ENCODE data around the gene TNFRSF25.
A peak's percentile ranks its signal among the peaks of the same experiment; 100 is the strongest.

Gene TNFRSF25, protein sequence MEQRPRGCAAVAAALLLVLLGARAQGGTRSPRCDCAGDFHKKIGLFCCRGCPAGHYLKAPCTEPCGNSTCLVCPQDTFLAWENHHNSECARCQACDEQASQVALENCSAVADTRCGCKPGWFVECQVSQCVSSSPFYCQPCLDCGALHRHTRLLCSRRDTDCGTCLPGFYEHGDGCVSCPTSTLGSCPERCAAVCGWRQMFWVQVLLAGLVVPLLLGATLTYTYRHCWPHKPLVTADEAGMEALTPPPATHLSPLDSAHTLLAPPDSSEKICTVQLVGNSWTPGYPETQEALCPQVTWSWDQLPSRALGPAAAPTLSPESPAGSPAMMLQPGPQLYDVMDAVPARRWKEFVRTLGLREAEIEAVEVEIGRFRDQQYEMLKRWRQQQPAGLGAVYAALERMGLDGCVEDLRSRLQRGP

GRCh38 chr1:6466023-6466422 lies at the start of gene TNFRSF25:
Gene TNFRSF25 (minus strand): TSS chr1:6466173. CDS start chr1:6466107, 66 bp downstream.
- DNase-seq (ENCODE audit: low spot score) = no peak

DNA sequence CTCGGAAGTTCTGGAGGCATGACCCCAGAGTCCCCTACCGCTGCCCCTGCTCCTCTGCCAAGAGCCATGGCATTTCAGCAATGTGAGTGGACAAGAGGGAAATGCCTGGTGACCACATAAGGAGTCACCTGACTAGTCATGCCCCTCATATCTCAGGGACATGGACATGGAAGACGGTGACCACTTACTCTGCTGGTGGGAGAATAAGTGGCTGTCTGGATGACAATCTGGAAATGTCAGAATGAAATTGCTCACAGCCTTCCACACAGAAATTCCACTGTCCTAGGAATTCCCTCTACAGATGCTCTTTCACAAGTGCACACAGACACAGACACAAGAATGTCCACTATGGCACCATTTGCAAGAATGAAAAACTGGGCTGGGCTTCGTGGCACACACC lies 49.8 kb upstream of the TNFRSF25 start:
- peak; percentile 52 for DNase-seq (ENCODE audit: low spot score)

- peak; percentile 30 for DNase-seq (ENCODE audit: low spot score)
Observed at GRCh38 chr1:6513320-6513801, 47.4 kb upstream of the TNFRSF25 start.

DNA sequence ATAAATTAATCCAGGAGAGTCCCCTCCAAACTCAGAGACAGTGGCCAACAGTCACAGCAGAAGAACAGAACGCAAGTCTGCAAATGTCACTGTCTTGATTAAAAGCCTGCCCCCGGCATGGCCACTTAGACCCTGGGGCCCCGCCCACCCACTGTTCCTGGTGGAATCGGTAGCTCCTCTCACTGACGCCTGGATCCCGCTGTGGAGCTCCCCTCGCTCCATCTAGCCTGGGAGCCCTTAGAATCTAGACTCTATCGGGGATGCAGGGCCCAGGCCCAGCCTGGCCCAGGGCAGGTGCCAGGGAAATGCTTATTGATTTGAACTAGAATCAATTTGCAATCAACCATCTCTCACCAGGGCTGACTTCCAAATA lies 46.9 kb upstream of the TNFRSF25 start:
- DNase-seq (ENCODE audit: low spot score) = no peak

DNA sequence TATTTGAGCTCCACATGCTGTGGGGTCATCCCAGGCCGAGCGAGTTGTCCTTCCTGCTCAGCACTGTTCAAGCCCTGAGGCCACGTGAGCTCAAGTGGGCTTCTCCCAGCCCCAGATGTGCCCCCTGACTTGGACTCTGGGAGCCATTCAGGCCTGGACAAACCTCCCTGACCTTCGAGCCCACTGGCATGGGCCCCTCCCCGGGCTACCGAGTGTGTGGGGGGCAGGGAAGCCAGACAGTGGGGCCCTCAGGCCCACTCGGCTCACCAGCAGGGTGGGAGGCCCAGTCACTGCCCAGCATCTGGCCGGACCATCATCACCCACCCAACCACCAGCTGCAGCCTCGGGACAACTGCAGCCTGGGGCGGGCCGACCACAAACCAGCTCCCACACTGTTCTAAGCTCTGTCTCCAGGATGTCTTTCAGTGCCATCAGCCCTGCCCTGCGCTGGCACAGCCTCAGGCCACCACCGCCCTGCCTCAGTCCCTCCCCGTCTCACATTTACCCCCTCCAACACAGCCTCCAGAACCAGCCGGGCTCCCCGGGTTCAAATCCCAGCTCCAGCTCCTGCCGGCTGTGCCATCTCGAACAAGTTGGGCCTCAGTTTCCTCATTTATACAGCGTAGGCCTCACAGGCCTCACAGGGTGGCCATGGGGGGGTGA lies 46.4 kb upstream of the TNFRSF25 start:
- DNase-seq (ENCODE audit: low spot score) = no peak

DNA sequence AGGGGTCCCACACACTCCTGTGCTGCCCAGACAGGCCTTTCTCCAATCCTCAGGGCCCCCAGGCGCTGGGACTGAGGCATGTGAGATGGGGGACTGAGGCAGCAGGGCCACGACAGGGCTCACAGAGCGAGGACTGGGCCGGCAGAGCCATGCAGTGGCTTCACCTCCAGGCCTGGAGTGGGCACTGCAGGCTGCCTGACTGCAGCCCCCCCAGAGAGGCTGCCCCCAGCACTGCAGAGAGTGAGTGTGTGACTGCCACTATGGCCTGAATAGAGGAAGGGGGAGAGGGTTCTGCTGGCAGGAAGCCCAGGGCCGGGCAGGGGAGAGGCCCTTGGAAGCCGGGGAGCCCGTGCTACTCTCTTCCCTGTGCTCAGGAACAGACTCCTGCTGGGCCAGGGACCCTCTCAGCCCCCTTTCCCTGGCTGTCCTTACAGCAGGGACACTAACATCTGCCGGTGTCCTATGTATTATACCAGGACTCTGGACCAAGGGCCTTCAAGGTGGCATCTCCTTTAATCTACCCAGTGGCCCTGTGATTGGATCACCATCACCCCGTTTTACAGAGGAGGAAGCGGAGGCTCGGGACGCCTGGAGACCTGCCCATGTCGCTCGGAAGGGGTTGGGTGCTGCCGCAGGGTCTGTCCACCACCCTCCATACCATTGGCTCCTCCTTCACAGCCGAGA lies 45.7 kb upstream of the TNFRSF25 start:
- no peak for DNase-seq (ENCODE audit: low spot score)

DNA sequence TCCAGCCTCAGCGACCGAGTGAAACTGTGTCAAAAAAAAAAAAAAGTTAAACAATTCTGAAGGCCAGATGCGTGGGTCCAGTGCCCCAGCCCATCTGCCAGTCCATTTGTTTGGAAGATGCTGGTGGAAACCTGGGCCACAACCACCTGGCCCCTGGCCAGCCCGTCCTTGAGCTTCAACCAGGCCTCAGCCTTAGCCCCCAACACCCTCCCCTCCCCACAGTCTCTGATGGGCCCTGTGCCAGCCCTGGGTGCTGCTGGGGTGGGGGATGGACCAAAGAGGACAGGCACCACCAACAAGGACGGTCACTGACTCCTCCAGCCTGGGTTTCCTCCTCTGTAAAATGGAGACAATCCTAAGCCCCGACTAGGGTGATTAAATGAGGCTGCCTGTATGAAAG lies 45.1 kb upstream of the TNFRSF25 start:
- DNase-seq (ENCODE audit: low spot score) = no peak

DNA sequence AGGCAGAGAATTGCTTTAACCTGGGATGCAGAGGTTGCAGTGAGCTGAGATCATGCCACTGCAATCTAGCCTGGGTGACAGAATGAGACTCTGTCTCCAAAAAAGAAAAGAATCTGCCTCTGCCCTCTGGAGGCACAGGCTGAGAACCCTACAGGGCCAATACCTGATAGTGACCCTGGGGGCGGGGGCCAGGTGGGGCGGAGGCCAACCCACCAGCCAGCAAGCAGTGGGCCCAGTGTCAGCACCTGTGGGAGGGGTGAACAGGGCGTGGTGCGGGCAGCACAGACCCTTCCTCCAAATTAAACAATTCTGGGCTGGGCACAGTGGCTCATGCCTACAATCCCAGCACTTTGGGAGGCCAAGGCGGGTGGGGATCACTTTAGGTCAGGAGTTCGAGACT lies 44.5 kb upstream of the TNFRSF25 start:
- DNase-seq (ENCODE audit: low spot score) = no peak

GRCh38 chr1:6509919-6510291 lies 43.9 kb upstream of the TNFRSF25 start:
- no peak for DNase-seq (ENCODE audit: low spot score)

GRCh38 chr1:6509220-6509918 lies 43.4 kb upstream of the TNFRSF25 start:
- no peak for DNase-seq (ENCODE audit: low spot score)

- no peak for DNase-seq (ENCODE audit: low spot score)
Observed at GRCh38 chr1:6508816-6509189, 42.8 kb upstream of the TNFRSF25 start.

GRCh38 chr1:6508154-6508815 lies 42.3 kb upstream of the TNFRSF25 start:
- DNase-seq (ENCODE audit: low spot score) = no peak

- no peak for DNase-seq (ENCODE audit: low spot score)
Observed at GRCh38 chr1:6507461-6507911, 41.5 kb upstream of the TNFRSF25 start.

DNA sequence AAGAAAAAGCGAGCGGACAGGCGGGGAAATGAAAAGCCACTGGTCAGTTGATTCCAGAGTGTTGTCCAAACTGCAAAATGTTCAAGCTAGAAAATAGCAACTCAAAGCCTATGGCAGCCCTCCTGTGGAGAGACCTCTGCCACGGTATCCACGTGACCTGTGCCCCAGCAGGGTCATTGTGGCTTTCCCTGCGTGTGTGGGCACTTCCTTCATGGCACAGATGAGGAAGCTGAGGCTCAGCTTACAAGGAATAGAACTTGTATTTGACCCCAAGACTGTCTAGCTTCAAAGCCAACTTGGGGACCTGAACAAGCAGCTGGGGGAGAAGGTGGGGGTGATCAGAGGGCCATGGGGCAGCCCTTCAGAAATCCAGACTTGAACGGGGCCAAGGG lies 41.1 kb upstream of the TNFRSF25 start:
- DNase-seq (ENCODE audit: low spot score) = no peak

DNA sequence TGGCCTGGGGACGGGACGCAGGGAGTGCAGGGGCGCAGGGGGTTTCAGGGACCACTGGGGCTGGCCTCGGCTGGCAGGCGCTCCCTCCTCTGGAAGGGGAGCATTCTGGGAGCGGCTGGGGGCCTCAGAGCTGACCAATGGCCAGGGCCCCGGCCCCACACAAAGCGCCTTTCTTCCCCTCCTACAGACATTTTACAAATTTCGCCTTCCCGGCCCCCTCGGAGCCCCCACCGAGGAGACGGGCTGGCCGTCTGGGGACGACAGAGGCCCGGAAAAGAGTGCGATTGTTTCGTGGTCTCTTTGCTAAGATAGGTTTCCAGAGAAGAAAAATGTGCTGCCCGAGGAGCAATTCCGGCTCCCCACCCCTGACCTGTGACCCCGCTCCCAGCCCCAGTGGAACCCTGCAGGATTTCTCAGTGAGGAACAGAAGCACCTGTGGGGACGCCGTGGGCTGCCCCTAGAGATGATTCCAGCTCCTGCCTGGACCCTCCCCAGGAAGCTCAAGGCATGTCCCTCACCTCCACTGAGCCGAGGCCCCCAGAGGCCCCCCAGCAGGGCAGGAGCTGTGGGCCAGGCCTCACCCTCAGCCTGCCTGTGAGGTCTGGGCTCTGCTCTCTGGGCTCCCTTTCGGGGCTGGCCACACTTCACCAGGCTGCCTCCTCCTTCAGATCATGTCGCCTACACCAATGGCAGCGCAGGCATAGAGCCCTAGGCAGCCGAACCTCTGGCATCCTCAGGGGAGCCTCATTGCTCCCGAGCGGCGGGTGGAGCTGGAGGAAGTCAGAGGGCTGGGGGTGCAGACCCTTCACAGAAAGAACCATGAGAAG lies 40.5 kb upstream of the TNFRSF25 start:
- DNase-seq (ENCODE audit: low spot score) = no peak

GRCh38 chr1:6505367-6506209 lies 39.6 kb upstream of the TNFRSF25 start:
- DNase-seq (ENCODE audit: low spot score) = no peak

- no peak for DNase-seq (ENCODE audit: low spot score)
Observed at GRCh38 chr1:6504887-6505286, 38.9 kb upstream of the TNFRSF25 start.

DNA sequence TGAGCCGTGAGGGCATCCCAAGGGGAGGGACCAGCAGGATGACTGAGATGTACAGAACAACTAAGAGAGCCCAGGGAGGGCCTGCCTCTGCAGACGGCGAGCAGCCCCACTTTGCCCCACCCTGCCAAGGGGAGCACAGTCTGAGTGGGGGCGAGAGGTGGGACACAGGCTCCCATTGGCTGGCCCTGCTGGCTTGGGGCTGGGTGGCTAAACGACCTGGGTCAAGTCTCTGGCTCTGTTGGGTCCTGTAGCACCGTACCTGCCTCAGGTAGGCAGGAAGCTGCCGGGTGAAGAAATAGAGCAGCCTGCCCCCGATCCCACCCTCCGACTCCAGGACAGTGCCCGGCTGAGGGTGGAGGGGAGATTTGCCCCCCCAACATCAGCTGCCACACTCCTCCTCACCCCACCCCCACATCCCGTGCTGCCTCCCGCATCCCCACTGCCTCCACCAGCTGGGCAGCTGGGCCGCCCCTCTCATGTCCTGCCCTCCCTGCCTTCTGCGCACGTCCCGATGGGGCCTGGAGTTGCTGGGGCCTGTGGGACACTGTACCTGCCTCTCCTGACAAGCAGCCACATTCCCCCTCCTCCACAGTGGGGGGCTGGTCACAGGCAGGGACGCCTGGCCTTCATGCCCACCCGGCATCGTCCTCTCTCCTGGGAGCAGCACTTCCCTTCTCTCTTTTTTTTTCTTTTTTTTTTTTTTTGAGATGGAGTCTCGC lies 38.1 kb upstream of the TNFRSF25 start:
- DNase-seq (ENCODE audit: low spot score) = no peak
